GM19397 (cell line): Measurements from ENCODE around the gene JARID2.

Source experiments
- ATAC-seq: cut with Tn5 transposase; IDR thresholded peaks from one replicate; pipeline ENCODE4 v1.9.1; 2021; ENCODE audit warnings: mild to moderate bottlenecking, moderate library complexity; ENCODE audit not compliant: unreplicated experiment

JARID2 gene

DNA sequence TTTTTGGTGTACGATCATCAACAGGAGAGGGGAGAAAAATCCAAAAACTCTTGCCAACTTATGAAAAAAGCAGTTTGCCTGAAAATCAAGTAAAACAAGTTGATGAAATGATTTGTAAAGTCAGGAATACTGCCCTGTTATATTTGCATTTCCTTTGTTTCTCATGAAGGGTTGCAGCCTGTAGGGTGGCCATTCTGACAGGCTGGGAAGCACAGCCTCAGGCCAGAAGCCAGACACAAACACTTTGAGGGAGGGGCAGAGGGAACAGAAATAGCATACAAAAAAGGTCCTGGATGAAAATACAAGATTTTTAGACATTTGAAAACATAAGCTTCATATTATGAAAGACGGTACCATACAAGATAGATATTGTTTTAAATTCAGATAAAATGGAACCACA is 307.2 kb downstream of the JARID2 start:
- ATAC-seq, result no peak

DNA sequence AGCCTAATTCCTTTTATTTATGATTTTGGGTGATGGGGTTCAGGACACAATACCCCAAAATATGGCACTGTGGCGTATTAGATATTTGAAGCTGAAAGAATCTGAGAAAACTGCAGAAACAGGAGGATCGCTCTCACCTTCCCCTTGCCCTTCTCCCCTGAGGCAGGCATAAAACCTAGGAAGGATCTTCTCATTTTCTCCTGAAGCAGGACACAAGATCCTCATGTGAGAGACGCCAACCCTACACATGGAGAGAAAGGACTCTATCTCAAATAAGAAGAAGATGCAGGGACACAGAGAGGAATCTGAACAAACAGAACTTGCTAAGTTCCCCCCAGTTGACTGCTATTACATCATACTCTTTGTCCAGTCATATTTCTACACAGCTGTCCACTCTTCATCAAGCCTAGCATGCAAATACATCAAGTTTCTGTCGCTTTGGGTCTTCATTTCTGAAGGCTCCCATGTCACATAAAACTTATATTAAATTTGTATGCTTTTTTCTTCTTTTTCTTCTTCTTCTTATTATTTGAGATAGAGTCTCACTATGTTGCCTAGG is 307.9 kb downstream of the JARID2 start:
- ATAC-seq, result no peak

DNA sequence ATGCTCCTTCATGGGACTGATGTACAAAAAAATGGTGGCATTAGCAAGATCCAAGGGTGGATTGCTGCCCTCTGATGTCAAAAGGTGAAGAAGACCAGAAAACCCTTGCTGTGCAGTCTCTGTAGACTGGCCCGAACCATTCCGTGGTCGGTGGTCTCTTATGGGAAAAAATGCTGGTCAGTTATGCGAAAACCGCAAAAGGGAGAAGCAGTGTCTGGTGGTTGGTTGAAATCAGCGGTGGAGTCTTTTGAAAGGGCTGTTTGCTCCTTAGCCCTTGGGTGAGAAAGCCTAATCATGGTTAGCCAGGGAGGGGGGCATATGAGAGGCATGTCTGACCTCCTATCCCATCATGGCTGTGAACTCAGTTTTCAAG is 308.8 kb downstream of the JARID2 start:
- no peak for ATAC-seq

DNA sequence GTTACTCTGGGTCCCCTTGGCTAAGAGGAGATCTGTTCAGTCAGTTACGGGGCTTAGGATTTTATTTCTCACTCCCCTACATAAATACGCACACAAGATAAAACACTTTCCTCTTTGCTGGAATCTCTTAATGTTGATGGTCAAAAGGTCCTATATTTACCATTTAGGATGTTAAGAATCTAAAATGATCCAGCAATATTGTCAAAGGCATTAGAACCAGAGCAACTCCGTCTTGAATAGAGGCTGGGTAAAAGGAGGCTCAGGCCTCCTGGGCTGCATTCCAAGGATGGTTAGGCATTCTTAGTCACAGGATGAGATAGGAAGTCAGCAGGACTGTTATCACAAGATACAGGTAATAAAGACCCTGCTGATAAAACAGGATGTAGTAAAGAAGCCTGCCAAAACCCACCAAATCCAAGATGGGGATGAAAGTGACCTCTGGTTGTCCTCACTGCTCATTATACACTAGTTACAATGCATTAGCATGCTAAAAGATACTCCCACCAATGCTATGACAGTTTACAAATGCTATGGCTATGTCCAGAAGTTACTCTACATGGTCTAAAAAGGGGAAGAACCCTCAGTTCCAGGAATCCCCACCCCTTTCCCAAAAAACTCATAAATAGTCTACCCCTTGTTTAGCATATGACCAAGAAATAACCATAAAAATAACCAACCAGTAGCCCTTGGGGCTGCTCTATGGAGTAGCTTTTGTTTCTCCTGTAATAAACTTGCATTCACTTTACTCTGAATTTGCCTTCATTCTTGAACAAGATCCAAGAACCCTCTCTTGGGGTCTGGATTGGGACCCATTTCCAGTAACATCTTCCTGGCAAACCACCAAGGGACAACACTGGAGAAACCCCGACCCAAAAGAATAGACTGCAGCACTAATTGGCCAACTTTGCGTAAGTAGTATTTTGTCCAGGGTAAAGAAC is 309.5 kb downstream of the JARID2 start:
- no peak for ATAC-seq

DNA sequence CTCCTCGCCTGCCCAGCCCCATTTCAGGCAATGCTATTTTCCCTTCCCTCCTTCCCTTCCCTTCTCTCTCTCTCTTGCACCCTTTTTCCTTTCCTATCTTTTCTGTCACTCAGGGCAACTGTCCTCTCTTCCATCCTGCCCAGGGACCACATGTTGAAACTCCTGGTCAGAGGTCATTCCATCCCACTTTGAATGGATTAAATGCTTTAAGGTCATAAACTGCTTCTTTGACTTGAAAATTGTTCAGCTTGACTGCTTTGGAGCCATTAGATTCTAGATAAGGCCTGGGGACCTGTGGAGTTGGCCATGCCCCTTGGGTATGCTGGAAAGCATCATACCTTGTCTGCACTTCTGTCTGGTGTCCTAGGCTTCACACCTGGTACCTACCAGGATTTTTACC is 310.8 kb downstream of the JARID2 start:
- no peak for ATAC-seq

DNA sequence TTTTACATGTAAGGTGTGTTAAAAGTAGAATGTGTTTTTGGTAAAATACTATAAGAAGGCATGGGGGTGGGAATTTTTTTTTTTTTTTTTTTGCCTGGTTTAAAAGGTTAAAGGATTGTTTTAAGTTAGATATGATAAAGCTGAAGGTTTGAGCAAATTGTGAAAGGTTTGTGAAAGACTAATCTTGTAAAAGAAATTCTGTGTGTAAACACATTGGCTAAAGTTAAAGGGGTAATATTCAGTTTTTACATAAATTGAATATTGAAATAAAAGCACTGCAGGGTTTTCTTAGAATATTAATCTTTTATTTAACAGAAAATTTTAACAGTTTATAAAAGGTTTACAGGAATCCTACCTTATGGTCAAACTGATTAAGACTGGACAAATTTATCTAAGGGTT is 311.3 kb downstream of the JARID2 start:
- ATAC-seq, result no peak

DNA sequence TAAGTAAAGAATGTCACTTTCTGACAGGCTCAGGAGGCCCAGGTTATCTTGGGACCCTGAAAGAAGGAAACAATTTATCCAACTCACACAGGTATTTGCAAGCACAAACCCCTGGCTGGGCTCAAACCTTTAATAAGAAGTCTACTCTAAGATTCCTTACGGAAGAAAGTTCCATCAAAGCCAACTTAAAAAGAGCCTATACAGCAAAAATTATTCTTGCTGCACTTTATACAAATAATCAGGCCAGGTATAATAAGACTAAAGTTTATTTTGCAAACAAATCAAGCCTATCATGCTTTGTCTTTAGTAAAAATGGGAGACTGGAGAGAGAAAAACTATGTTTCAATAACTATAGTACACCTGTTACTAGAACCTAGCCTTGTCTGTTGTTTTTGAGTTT is 314.8 kb downstream of the JARID2 start:
- ATAC-seq, result no peak

DNA sequence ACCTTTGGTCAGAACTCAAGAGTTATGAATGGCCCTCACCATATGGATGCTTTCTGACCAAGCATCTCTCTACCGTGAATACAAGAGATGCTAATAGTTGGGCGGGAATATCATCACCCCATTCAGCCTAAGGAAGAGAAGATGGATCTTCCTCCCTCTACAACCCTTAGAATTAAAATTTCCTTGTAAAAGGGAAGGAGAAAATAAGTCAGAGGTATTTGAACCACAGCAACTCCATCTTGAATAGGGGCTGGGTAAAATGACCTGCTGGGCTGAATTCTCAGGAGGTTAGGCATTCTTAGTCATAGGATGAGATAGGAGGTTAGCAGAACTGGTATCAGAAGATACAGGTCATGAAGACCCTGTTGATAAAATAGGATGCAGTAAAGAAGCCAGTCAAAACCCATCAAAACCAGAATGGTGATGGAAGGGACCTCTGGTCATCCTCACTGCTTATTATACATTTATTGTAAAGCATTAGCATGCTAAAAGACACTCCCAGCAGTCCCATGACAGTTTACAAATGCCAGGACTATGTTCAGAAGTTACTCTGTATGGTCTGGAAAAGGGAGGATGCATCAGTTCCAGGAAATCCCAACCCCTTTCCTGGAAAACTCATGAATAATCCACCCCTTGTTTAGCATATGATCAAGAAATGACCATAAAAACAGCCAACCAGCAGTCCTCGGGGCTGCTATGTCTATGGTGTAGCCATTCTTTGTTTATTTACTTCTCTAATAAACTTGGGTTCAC is 315.8 kb downstream of the JARID2 start:
- no peak for ATAC-seq

DNA sequence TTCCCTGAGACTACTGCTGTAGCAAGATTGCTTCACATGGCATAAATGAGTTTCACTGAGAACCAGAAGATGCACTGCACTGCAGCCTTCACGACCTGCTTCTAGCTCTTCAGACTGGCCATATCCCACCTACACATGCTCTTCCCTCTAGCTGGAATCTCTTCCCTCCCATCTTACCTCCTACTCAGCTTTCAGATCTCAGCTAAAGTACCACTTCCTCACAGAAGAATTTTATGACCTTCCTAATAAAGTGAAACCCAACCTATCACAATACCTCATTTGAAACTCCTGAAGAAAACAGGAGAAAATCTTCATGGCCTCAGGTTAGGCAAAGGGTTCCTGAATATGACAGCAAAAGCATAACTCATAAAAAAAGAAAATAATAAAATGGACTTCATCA is 317.1 kb downstream of the JARID2 start:
- no peak for ATAC-seq

DNA sequence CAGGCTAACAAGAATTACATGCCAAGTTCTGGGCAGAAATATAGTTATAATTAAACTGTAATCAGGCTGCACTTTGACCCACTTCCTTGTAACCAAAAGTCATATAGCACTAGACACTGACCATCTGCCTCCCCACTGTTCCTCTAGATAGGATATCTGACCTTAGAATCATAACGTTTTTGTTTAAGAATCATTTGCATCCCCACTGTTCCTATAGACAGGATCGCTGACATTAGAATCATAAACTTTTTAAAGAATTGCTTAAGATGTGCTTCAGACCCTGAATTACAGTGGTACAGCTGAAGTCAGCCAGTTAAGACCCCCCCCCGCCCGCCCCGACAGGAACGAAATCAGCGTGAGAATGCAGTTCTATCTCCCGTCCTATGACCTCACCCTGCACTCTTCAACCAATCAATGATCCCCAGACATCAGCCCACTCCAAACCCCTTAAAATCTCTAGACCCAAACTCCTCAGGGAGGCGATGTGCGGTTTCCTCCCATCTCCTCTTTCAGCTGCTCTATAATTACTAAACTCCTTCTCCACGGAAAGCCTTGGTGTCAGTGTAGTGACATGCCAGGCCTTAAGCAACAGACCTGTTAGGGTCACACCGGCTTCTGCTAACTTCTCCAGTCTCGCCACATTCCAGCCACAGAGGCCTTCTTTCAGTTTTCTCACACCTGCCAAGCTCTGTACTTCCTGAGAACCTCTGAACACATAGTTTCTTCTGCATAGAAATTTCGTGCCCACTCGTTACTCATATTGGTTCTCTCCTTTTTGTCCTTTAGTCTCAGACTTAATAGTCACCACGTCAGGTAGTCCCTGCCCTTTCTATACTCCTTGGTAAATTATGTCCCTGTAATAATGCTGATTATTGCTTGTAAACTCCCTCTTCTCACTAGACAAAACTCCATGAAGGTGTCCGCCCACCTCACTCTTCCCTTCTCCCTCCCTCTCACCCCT is 323.4 kb downstream of the JARID2 start:
- no peak for ATAC-seq

DNA sequence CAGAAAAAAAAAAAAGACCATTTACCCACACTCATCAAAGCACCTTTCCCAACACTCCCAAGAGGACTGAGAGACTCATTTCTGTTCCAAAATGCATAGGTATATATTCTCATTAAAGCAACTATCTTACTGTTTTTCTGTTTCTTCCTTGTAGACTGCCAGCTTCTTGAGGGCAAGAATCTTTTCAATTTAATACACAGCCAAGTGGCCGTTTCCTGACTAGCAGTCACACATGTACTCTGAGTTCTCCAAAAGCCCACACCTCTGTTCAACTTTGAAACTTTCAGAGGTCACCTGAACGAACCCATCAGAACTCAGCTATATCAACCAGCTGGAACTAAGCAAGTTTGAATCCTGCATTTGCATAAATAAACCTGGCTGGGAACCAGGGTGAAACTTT is 324.3 kb downstream of the JARID2 start:
- ATAC-seq, result no peak
